Lower leg skin (tissue), 3 donors: ENCODE measurements around the gene ENC1.

Source experiments
- POLR2A ChIP-seq, 2 donors: fragments of 450-650 bp; IDR thresholded peaks; one replicate each; pipeline ENCODE4 v1.6.1; 2016 to 2017; ENCODE audit warnings: antibody characterized with exemption in 2 of 2, mild to moderate bottlenecking in 1 of 2, moderate library complexity in 1 of 2
- TF ChIP-seq, protein P1 (sequence below), 3 donors: fragments of 450-650 bp; IDR thresholded peaks; one replicate each; pipeline ENCODE4 v1.5.1; 2016; ENCODE audit warnings: antibody characterized with exemption in 3 of 3, mild to moderate bottlenecking in 3 of 3, moderate library complexity in 2 of 3

DNA sequence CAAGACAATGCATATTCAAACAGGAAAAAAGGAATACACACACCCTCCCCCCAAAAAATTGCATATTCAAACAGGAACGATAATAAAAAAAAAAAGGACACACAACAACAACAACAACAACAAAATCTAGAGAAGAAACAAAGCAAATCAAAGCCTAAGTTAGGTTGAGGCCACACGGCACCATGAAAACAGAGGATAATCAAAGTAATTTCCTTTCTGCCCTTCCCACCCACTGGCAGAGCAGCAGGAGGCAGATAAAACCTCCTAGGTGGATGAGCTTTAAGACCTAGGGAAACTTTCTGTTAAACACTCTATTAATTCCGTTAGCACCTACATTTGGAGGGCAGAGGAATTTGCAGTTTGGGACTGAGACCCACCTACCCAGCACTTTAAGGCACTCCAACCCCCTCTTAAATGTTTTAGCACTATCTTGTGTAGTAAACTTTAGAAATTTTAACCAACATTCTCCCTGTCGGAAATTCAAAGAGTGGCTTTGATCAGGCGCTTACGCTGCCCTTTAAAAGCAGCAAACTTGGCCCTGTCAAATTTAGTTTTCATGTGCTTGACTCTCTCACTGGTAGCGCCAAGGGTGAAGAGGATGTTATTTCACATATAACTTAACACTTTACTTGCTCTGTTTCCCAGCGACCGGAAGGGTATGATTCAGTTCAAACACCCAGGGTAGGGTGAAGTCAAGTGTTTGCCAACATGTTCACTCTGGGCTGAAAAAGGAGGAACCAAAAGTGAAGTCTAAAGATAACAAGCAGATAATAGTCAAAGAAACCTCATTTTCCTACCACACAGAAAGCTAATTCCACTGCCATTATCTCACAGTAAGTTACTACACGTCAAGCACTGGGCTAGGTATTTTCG, 9.2 kb downstream of the ENC1 start:
- TF ChIP-seq, protein P1, sequence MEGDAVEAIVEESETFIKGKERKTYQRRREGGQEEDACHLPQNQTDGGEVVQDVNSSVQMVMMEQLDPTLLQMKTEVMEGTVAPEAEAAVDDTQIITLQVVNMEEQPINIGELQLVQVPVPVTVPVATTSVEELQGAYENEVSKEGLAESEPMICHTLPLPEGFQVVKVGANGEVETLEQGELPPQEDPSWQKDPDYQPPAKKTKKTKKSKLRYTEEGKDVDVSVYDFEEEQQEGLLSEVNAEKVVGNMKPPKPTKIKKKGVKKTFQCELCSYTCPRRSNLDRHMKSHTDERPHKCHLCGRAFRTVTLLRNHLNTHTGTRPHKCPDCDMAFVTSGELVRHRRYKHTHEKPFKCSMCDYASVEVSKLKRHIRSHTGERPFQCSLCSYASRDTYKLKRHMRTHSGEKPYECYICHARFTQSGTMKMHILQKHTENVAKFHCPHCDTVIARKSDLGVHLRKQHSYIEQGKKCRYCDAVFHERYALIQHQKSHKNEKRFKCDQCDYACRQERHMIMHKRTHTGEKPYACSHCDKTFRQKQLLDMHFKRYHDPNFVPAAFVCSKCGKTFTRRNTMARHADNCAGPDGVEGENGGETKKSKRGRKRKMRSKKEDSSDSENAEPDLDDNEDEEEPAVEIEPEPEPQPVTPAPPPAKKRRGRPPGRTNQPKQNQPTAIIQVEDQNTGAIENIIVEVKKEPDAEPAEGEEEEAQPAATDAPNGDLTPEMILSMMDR (IDR thresholded peaks at IDR 0.05), result no peak
- no peak for TF ChIP-seq POLR2A (IDR thresholded peaks at IDR 0.05)
